Endometrium (tissue), 2 donors: ENCODE data around the gene KAZN.

Source experiments
- FAIRE-seq: peaks from 2 replicates; lab custom pipeline; 2012; peaks lifted over from hg19 to GRCh38; lab: Jason Lieb, UNC
- donor health status: control.
- donor health status: control.

Gene KAZN

GRCh38 chr1:15148475-15148874, 550.0 kb downstream of the KAZN start:
- FAIRE-seq: no peak

GRCh38 chr1:15148941-15149340, 550.5 kb downstream of the KAZN start:
- no peak for FAIRE-seq

GRCh38 chr1:15150376-15150775, 551.9 kb downstream of the KAZN start:
- FAIRE-seq: no peak

- FAIRE-seq: no peak
Measured at GRCh38 chr1:15151377-15151806, 552.9 kb downstream of the KAZN start.

- FAIRE-seq: no peak
Measured at GRCh38 chr1:15151871-15152270, 553.4 kb downstream of the KAZN start.

GRCh38 chr1:15152318-15153183, 554.1 kb downstream of the KAZN start:
- FAIRE-seq: peak; percentile 51

GRCh38 chr1:15153184-15153841, 554.8 kb downstream of the KAZN start, which contains the start of gene TMEM51:
TSS of gene TMEM51 (plus strand) at chr1:15153747. CDS start at chr1:15215088, 61,341 bp downstream.
- FAIRE-seq: no peak

GRCh38 chr1:15153842-15154479, 555.5 kb downstream of the KAZN start:
- no peak for FAIRE-seq

- no peak for FAIRE-seq
Measured at GRCh38 chr1:15154480-15155036, 556.1 kb downstream of the KAZN start.

- no peak for FAIRE-seq
Measured at GRCh38 chr1:15155191-15155590, 556.7 kb downstream of the KAZN start.

GRCh38 chr1:15155888-15156741, 557.6 kb downstream of the KAZN start:
- no peak for FAIRE-seq

- FAIRE-seq: no peak
Measured at GRCh38 chr1:15156807-15157380, 558.4 kb downstream of the KAZN start.

GRCh38 chr1:15157524-15158399, 559.3 kb downstream of the KAZN start:
- no peak for FAIRE-seq

- FAIRE-seq: no peak
Measured at GRCh38 chr1:15158506-15159165, 560.2 kb downstream of the KAZN start.

GRCh38 chr1:15159166-15159555, 560.7 kb downstream of the KAZN start:
- no peak for FAIRE-seq

- FAIRE-seq: no peak
Measured at GRCh38 chr1:15160626-15161025, 562.1 kb downstream of the KAZN start.

- FAIRE-seq: no peak
Measured at GRCh38 chr1:15167386-15167785, 568.9 kb downstream of the KAZN start.
